Cortex of kidney (tissue), 1 donor: ENCODE data around the gene ARF6.
"Not testable (repeated sequence)": the region's sequence is repeated elsewhere in the genome, so short reads cannot be mapped to it uniquely, and the experiment has no call there.

Experiments
- DNase-seq: peaks from one replicate; lab custom pipeline; 2025; lab: John Stamatoyannopoulos, UW

ARF6 gene

GRCh38 chr14:49876563-49877127 is 16.2 kb upstream of the ARF6 start:
- no peak for DNase-seq

- DNase-seq: no peak
Observed at GRCh38 chr14:49879646-49880204, 13.2 kb upstream of the ARF6 start.

DNA sequence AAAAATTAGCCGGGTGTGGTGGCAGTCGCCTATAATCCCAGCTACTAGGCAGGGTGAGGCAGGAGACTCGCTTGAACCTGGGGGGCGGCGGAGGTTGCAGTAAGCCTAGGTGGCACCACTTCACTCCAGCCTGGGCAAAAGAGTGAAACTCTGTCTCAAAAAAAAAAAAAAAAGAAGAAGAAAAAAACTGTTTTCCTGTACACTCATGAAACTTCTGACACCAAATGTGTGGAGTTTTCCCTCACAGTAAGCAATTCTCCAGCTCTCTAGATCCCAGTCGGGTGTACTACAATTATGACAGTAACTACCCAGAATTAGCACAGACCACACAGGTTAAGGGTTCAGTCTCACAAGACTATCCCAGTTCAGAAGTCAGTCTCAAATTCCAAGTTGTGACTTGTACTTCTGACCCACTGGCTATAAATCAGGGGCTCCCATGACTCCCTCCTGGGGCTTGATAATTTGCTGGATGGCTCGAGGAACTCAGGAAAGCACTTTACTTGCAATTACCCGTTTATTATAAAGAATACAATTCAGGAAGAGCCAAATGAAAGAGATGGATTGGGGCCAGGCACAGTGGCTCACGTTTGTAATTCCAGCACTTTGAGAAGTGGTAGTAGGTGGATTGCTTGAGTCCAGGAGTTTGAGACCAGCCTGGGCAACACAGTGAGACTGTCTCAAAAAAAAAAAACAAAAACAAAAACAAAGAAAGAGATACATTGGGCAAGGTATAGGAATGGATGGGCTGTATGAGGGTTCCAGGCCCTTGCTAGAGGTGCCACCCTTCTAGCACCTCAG is 12.4 kb upstream of the ARF6 start:
- no peak for DNase-seq

DNA sequence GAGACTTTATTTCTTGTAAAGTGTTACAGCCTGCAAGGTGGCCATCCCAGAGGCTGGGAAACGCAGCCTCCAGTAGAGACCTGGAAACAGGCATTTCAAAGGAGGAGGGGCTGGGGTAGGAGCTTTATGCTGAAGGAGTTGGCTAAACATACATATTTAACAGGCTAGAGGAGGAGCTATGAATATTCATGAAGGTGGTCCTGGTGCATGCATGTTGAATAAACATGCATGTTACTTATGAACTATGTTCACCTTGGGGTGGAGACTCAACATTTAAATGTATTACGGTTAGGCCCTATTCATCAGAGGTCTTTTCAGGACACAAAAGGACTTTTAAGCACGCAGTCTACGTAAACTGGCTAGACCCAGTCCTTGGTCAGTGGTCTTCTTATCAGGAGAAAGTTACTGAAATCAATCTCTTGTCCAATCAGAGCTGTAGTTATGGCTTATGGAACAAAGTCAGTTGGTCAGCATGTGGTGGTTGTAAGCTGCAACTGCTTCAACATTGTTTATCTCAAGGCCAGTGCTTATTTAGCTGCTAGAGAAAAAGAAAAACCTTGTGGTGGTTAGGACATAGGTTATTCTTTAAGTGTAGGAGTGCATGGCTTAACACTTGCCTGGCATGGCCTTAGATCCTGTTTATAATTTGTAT is 11.4 kb upstream of the ARF6 start:
- DNase-seq: no peak

GRCh38 chr14:49882826-49883694 is 9.8 kb upstream of the ARF6 start:
- no peak for DNase-seq

GRCh38 chr14:49886523-49886922 is 6.4 kb upstream of the ARF6 start:
- no peak for DNase-seq

- no peak for DNase-seq
Observed at GRCh38 chr14:49888293-49888692, 4.6 kb upstream of the ARF6 start.

- DNase-seq: no peak
Observed at GRCh38 chr14:49892301-49892635, 614 bp upstream of the ARF6 start.

DNA sequence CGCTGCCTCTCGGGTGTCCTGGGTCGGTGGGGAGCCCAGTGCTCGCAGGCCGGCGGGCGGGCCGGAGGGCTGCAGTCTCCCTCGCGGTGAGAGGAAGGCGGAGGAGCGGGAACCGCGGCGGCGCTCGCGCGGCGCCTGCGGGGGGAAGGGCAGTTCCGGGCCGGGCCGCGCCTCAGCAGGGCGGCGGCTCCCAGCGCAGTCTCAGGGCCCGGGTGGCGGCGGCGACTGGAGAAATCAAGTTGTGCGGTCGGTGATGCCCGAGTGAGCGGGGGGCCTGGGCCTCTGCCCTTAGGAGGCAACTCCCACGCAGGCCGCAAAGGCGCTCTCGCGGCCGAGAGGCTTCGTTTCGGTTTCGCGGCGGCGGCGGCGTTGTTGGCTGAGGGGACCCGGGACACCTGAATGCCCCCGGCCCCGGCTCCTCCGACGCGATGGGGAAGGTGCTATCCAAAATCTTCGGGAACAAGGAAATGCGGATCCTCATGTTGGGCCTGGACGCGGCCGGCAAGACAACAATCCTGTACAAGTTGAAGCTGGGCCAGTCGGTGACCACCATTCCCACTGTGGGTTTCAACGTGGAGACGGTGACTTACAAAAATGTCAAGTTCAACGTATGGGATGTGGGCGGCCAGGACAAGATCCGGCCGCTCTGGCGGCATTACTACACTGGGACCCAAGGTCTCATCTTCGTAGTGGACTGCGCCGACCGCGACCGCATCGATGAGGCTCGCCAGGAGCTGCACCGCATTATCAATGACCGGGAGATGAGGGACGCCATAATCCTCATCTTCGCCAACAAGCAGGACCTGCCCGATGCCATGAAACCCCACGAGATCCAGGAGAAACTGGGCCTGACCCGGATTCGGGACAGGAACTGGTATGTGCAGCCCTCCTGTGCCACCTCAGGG is 679 bp downstream of the ARF6 start:
- no peak for DNase-seq

GRCh38 chr14:49894214-49895107 is 1.6 kb downstream of the ARF6 start:
- not testable (repeated sequence) for DNase-seq

- no peak for DNase-seq
Observed at GRCh38 chr14:49895480-49895879, 2.6 kb downstream of the ARF6 start.

DNA sequence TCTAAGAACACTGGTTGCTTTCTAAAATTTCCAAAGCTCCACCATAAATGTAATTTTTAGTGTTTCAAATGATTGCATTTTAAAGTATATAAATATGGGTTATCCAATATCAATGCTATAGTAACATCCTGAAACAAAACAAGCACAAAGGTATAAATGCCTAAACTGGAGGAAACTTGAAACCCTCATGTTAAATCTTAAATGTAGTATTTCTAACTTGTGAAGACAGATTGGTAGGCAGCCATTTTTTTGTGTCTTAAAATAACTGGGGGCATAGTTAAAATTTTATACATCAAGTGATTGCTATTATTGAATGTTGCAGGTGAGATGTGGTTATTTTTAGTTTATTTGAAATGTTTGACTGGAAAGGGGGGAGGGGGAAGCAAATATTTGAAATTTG is 3.4 kb downstream of the ARF6 start:
- DNase-seq: not testable (repeated sequence)

DNA sequence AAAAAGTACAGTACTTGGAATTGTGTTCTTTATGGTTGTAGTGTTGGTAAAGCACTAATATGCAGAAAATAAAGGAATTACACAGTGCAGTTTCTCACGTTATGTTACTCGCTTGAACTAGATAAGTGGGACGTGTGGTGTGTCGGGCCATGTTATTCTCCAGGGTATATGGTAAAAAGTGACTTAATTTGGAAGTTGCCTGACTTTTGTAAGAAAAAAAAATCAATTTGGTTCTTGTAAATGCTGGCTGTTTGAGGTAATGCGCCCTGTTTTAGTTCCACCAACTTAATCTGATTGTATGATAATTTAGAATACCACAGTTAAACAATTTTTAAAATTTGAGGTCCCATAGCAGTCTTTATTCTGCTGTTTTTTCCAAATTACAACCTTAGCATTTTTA is 4.1 kb downstream of the ARF6 start:
- no peak for DNase-seq

DNA sequence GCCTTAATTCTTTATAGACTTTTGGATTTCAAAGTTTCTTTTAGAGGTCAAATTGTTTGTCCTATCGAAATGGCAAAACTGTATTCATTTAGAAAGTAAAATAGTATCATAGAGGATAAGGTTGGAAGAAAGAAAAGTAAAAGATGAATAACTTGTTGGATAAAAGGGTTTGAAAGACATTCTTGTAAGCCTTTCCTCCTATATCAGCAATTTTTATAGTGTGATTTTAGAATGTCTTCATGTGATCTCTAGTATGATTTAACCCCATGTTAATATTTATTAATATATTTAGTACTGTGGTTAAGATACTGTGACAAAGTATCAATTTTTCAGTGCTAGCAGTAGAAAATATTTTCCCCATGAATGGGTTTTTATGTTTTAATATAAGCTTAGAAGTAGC is 4.5 kb downstream of the ARF6 start:
- DNase-seq: no peak

GRCh38 chr14:49897965-49898364 is 5.1 kb downstream of the ARF6 start:
- no peak for DNase-seq

- DNase-seq: no peak
Observed at GRCh38 chr14:49898485-49898884, 5.6 kb downstream of the ARF6 start.

DNA sequence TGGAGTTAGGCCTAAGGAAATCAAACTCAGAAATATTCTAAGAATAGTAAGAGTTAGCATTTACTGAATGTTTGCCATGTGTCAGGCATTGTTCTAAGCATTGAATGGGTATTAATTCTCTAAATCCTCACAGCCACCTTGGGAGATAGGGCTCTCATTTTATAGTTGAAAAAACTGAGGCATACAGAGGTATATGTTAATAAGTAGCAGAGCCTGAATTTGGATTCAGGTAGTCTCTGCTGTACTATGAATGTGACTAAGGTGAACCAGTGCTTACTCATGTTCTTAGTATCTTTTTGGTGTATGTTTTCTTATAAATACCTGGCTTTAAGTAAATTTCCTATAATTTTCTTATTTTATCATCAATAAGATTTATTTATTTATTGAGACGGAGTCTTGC is 8.1 kb downstream of the ARF6 start:
- no peak for DNase-seq

GRCh38 chr14:49902679-49903246 is 9.9 kb downstream of the ARF6 start:
- DNase-seq: not testable (repeated sequence)

DNA sequence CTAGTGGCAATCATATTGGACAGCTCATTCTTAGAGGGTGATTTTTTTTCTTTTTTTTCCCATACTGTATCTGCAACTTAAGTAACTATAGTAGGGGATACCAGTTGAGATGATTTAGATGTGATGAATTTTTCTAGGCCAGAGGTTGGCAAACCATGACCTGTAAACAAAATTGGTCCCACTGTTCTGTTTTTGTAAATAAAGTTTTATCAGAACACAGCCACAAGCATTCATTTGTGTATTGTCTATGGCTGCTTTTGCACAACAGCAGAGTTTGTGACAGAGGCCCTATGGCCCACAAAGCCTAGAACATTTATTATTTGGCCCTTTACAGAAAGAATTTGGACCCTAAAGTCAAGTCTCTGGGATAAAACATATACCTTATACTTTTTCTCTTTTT is 11.4 kb downstream of the ARF6 start:
- no peak for DNase-seq

GRCh38 chr14:49905989-49906388 is 13.1 kb downstream of the ARF6 start:
- no peak for DNase-seq
